Activated T-helper 9 cell treated with anti-CD3 and anti-CD28 coated beads, Interleukin-2, amount 50 U/mL, for 16 hours (primary cell): ENCODE measurements around the gene ANKZF1.

Experiments used
- DNase-seq: peaks from one replicate; pipeline ENCODE4 v3.0.0-alpha.2; 2020; ENCODE audit warnings: low read depth

Gene ANKZF1

DNA sequence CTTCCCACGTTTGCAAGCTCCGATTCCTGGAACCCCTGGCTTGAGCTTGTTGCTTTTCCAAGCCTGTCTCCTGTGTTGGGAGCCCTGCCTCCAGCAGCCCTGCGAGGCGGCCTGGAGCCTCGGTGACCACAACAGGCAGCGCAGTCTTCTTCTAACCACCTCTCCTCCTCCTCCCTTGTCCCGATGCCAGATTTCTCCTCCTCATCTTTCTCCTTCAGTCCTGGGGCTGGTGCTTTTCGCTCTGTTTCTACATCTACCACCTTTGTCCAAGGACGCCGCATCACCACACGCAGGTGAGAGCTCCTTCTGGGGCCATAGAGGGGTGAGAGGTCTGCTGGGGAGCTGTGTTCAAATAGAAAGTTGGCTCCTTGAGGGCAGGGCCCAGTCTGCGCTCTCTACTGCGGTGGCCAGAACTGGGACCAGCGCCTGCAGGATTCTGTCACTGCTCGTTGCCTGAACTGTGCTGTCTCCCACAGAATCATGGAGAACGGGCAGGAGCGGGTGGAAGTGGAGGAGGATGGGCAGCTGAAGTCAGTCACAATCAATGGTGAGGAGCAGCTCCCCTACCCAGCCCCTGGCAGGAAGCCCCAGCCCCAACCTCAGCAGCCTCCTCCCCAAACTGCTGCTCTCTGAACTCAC lies 53.5 kb downstream of the ANKZF1 start:
- DNase-seq, result no peak

DNA sequence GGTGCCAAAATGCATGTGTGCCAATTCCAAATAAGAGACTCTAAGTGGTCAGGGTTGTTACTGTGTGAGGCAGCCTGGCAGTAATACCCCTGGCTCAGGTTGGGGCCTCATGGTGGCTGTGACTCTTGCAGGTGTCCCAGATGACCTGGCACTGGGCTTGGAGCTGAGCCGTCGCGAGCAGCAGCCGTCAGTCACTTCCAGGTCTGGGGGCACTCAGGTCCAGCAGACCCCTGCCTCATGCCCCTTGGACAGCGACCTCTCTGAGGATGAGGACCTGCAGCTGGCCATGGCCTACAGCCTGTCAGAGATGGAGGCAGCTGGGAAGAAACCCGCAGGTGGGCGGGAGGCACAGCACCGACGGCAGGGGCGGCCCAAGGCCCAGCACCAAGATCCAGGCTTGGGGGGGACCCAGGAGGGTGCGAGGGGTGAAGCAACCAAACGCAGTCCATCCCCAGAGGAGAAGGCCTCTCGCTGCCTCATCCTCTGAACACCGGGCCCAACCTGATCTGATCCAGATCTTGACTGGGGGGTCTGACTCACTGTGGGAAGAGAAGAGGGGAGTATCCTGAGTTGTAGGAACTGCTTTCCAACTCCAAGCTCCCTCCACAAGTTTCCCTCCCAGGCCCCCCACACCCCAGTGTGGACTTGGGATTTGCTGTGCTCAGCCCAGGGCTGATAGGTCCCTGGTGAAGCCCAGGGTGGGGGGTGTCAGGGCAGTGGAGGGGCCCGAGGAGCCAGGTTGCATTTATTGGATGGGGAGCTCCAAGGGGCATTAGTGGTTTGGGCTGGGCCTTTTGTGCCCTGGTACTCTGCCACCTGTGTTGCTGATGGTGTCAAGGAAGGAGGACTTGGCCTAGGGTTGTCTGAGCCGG lies 55.1 kb downstream of the ANKZF1 start:
- no peak for DNase-seq

DNA sequence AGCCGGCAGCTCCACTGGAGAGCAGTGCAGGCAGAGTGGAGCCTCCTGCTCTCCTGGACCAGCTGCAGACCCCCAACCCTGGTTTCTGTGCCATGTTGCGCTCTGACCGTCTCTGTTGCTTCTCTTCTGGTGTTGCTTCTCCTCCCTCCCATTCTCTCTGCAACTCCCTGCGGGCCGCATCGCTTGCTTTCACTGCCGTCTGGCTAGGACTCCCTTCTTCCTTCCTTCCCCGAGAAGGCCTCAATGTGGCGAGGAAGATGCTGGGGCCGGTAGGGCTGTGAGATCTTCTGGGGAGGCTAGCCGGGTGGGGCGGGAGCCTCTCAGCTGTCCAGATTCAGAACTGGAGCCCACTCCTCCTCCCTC lies 55.7 kb downstream of the ANKZF1 start:
- no peak for DNase-seq

DNA sequence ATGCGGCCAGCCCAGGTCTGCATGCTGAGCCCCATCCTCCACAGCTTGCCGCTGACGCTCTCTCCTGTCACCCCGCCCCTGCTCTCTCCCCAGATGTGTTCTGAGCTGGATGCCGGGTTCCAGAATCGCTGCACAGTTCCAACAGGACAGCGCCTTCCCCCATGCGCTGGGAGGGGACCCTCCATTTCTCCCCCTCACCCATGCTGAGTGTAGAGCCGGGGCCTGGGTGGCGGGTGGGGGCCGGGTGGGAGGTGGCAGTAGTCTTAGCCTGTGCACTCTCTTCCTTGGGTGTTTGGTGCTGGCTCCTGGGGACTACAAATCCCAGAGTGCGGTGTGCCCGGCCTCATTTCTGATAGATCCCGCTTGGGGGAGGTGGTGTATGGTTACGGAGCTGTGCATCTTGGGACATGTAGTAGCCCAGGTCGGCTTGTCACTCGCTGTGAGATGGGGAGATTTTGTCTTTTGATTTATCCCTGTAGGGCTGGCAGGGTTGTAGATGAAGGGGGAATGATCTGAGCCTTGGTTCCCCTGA lies 56.4 kb downstream of the ANKZF1 start:
- no peak for DNase-seq
